GM12878 (cell line): Measurements from ENCODE around the gene NEU3.

Source experiments
- BCL11A ChIP-seq: IDR thresholded peaks from 2 replicates; pipeline ENCODE4 v1.6.1; 2011; ENCODE audit warnings: low read depth, low read length
- BHLHE40 ChIP-seq, 2 experiments: fragments of 450-650 bp in 1 of 2; IDR thresholded peaks; 2 replicates each; pipeline ENCODE4 v1.6.1; 2011 to 2017; ENCODE audit warnings: low read depth in 2 of 2, borderline replicate concordance in 1 of 2, improper control_type of control experiment in 1 of 2, low read length in 1 of 2, mild to moderate bottlenecking in 1 of 2
- CBFB ChIP-seq: IDR thresholded peaks from 2 replicates; pipeline ENCODE4 v1.6.1; 2016; ENCODE audit warnings: antibody characterized with exemption, low read depth
- CTCF ChIP-seq, 3 experiments: IDR thresholded peaks in 2 of 3; conservative IDR thresholded peaks in 1 of 3; 2 replicates each; pipeline ENCODE4 v1.5.1; 2011; ENCODE audit warnings: low read depth in 3 of 3, low read length in 3 of 3, mild to moderate bottlenecking in 3 of 3, control low read depth in 2 of 3, moderate library complexity in 2 of 3, inconsistent platforms in 1 of 3, mixed read lengths in 1 of 3; ENCODE audit not compliant: control insufficient read depth in 2 of 3, insufficient read depth in 1 of 3; ENCODE audit errors: extremely low read depth in 1 of 3
- EZH2 ChIP-seq: IDR thresholded peaks from 2 replicates; pipeline ENCODE4 v1.6.1; 2012; ENCODE audit warnings: low read depth, mild to moderate bottlenecking, control low read depth, inconsistent platforms, low read length, borderline replicate concordance; ENCODE audit not compliant: control insufficient read depth
- POLR2A ChIP-seq: IDR thresholded peaks from 2 replicates; pipeline ENCODE4 v1.6.1; 2011; ENCODE audit warnings: low read depth, mild to moderate bottlenecking, low read length
- SIN3A ChIP-seq: IDR thresholded peaks from 2 replicates; pipeline ENCODE4 v1.6.1; 2012; ENCODE audit warnings: low read depth, low read length, improper control_type of control experiment
- SPI1 ChIP-seq: IDR thresholded peaks from 2 replicates; pipeline ENCODE4 v1.6.1; 2011; ENCODE audit warnings: low read depth, mild to moderate bottlenecking, low read length, moderate library complexity, borderline replicate concordance; ENCODE audit not compliant: insufficient read depth
- SREBF2 ChIP-seq: IDR thresholded peaks from 2 replicates; pipeline ENCODE4 v1.6.1; 2012; ENCODE audit warnings: mild to moderate bottlenecking, low read length
- SUPT20H ChIP-seq: IDR thresholded peaks from 2 replicates; pipeline ENCODE4 v1.6.1; 2011; ENCODE audit warnings: low read depth, mild to moderate bottlenecking, low read length, moderate library complexity, borderline replicate concordance; ENCODE audit not compliant: control insufficient read depth
- TBL1XR1 ChIP-seq: IDR thresholded peaks from 2 replicates; pipeline ENCODE4 v1.6.1; 2012; ENCODE audit warnings: low read depth, low read length, improper control_type of control experiment
- TF ChIP-seq, protein P1 (sequence below): fragments of 450-650 bp; IDR thresholded peaks from 2 replicates; pipeline ENCODE4 v1.6.1; 2018; ENCODE audit warnings: mild to moderate bottlenecking, low read depth, moderate library complexity; ENCODE audit not compliant: partially characterized antibody
- TF ChIP-seq, protein P2 (sequence below): IDR thresholded peaks from 2 replicates; pipeline ENCODE4 v1.6.1; 2012; ENCODE audit warnings: mild to moderate bottlenecking, low read depth, low read length

DNA sequence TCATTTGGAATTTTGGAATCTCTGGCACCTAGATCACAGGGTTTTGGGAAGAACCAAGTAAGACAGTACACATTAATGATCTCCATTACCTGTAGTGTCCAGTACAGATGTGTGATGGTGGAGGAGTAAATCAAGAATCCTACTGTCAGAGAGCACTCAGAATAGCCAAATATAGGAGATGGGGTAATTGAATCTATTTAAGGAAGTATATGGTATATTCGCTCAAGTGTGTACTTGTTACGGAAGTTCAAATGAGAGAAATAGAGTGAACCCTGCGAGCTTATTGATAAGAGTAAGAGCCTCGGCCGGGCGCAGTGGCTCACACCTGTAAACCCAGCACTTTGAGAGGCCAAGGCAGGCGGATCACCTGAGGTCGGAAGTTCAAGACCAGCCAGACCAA, 37.5 kb upstream of the NEU3 start:
- TF ChIP-seq, protein P1, sequence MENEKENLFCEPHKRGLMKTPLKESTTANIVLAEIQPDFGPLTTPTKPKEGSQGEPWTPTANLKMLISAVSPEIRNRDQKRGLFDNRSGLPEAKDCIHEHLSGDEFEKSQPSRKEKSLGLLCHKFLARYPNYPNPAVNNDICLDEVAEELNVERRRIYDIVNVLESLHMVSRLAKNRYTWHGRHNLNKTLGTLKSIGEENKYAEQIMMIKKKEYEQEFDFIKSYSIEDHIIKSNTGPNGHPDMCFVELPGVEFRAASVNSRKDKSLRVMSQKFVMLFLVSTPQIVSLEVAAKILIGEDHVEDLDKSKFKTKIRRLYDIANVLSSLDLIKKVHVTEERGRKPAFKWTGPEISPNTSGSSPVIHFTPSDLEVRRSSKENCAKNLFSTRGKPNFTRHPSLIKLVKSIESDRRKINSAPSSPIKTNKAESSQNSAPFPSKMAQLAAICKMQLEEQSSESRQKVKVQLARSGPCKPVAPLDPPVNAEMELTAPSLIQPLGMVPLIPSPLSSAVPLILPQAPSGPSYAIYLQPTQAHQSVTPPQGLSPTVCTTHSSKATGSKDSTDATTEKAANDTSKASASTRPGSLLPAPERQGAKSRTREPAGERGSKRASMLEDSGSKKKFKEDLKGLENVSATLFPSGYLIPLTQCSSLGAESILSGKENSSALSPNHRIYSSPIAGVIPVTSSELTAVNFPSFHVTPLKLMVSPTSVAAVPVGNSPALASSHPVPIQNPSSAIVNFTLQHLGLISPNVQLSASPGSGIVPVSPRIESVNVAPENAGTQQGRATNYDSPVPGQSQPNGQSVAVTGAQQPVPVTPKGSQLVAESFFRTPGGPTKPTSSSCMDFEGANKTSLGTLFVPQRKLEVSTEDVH: no peak
- TF ChIP-seq CTCF (IDR thresholded peaks at IDR 0.05 in 2 of 3, conservative IDR thresholded peaks at IDR 0.05 in 1 of 3; ENCODE audit: control insufficient read depth in 2 of 3, extremely low read depth in 1 of 3, insufficient read depth in 1 of 3, low read depth in 3 of 3, low read length in 3 of 3): no peak
- no peak for TF ChIP-seq SIN3A
- no peak for TF ChIP-seq TBL1XR1
- TF ChIP-seq CBFB: no peak
- TF ChIP-seq POLR2A: no peak
- no peak for TF ChIP-seq SPI1
- no peak for TF ChIP-seq BHLHE40 (IDR thresholded peaks at IDR 0.05; ENCODE audit: borderline replicate concordance in 1 of 2, low read depth in 2 of 2, low read length in 1 of 2)
- TF ChIP-seq, protein P2, sequence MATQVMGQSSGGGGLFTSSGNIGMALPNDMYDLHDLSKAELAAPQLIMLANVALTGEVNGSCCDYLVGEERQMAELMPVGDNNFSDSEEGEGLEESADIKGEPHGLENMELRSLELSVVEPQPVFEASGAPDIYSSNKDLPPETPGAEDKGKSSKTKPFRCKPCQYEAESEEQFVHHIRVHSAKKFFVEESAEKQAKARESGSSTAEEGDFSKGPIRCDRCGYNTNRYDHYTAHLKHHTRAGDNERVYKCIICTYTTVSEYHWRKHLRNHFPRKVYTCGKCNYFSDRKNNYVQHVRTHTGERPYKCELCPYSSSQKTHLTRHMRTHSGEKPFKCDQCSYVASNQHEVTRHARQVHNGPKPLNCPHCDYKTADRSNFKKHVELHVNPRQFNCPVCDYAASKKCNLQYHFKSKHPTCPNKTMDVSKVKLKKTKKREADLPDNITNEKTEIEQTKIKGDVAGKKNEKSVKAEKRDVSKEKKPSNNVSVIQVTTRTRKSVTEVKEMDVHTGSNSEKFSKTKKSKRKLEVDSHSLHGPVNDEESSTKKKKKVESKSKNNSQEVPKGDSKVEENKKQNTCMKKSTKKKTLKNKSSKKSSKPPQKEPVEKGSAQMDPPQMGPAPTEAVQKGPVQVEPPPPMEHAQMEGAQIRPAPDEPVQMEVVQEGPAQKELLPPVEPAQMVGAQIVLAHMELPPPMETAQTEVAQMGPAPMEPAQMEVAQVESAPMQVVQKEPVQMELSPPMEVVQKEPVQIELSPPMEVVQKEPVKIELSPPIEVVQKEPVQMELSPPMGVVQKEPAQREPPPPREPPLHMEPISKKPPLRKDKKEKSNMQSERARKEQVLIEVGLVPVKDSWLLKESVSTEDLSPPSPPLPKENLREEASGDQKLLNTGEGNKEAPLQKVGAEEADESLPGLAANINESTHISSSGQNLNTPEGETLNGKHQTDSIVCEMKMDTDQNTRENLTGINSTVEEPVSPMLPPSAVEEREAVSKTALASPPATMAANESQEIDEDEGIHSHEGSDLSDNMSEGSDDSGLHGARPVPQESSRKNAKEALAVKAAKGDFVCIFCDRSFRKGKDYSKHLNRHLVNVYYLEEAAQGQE: no peak
- no peak for TF ChIP-seq BCL11A
- TF ChIP-seq SUPT20H: no peak
- TF ChIP-seq EZH2: no peak
- TF ChIP-seq SREBF2: no peak
